HepG2 (cell line): Measurements from ENCODE around the gene INKA1. TPM values are rescaled to one million over a fixed set of nuclear protein-coding genes. Genes with fewer than 3 reads are reported as not detected.
A peak's percentile ranks its signal among the peaks of the same experiment; 100 is the strongest.

Experiments used
- ELF3 ChIP-seq: IDR thresholded peaks from 2 replicates; pipeline ENCODE4 v1.6.1; 2016; ENCODE audit warnings: missing genetic modification reagents, missing compliant biosample characterization
- FIP1L1 ChIP-seq: fragments of 200-400 bp; formaldehyde crosslinking; IDR thresholded peaks from 2 replicates; pipeline ENCODE4 v1.6.1; 2018; ENCODE audit warnings: low read depth, mild to moderate bottlenecking, low read length, moderate library complexity, borderline replicate concordance; ENCODE audit not compliant: insufficient read depth
- HMG20A ChIP-seq: IDR thresholded peaks from 2 replicates; pipeline ENCODE4 v1.6.1; 2016; ENCODE audit warnings: borderline replicate concordance
- HMGA1 ChIP-seq: sonication (generic); formaldehyde crosslinking; conservative IDR thresholded peaks from 2 replicates; pipeline ENCODE4 v1.4.0; 2020; ENCODE audit warnings: missing genetic modification reagents
- HNRNPLL ChIP-seq: fragments of 200-400 bp; formaldehyde crosslinking; IDR thresholded peaks from 2 replicates; pipeline ENCODE4 v1.6.1; 2017; ENCODE audit warnings: mild to moderate bottlenecking, low read depth, low read length; ENCODE audit not compliant: poor library complexity, severe bottlenecking
- IKZF4 ChIP-seq: sonication (generic); formaldehyde crosslinking; IDR thresholded peaks from 2 replicates; pipeline ENCODE4 v1.5.1; 2020; ENCODE audit warnings: borderline replicate concordance, mild to moderate bottlenecking, low read depth, missing genetic modification reagents; ENCODE audit errors: not compliant biosample characterization
- KDM2A ChIP-seq: sonication (generic); formaldehyde crosslinking; IDR thresholded peaks from 2 replicates; pipeline ENCODE4 v1.4.0; 2020; ENCODE audit warnings: low read depth, missing genetic modification reagents, borderline replicate concordance
- KLF13 ChIP-seq: sonication (generic); formaldehyde crosslinking; IDR thresholded peaks from 2 replicates; pipeline ENCODE4 v1.4.0; 2020; ENCODE audit warnings: mild to moderate bottlenecking, missing genetic modification reagents
- KLF6 ChIP-seq: IDR thresholded peaks from 2 replicates; pipeline ENCODE4 v1.8.0; 2016; ENCODE audit warnings: missing biosample characterization, missing genetic modification reagents
- MBNL3 ChIP-seq: fragments of 250-450 bp; sonication (Bioruptor Pico); conservative IDR thresholded peaks from 2 replicates; pipeline ENCODE4 v1.8.0; 2022; ENCODE audit warnings: mild to moderate bottlenecking, inconsistent platforms
- NFKB2 ChIP-seq: sonication (generic); formaldehyde crosslinking; IDR thresholded peaks from 2 replicates; pipeline ENCODE4 v1.4.0; 2020; ENCODE audit warnings: missing genetic modification reagents, borderline replicate concordance
- NFYB ChIP-seq: sonication (generic); formaldehyde crosslinking; IDR thresholded peaks from 2 replicates; pipeline ENCODE4 v1.4.0; 2020; ENCODE audit warnings: missing genetic modification reagents
- RAD21 ChIP-seq: fragments of 450-650 bp; formaldehyde crosslinking; IDR thresholded peaks from 2 replicates; pipeline ENCODE4 v1.5.0; 2020; ENCODE audit warnings: mild to moderate bottlenecking
- SNAPC2 ChIP-seq: sonication (generic); formaldehyde crosslinking; IDR thresholded peaks from 2 replicates; pipeline ENCODE4 v1.8.1; 2022; ENCODE audit warnings: mild to moderate bottlenecking, missing genetic modification reagents
- TSC22D2 ChIP-seq: sonication (generic); formaldehyde crosslinking; IDR thresholded peaks from 2 replicates; pipeline ENCODE4 v1.5.1; 2020; ENCODE audit warnings: missing genetic modification reagents, mild to moderate bottlenecking, borderline replicate concordance
- ZBTB38 ChIP-seq: sonication (generic); formaldehyde crosslinking; IDR thresholded peaks from 2 replicates; pipeline ENCODE4 v1.5.1; 2020; ENCODE audit warnings: mild to moderate bottlenecking, missing genetic modification reagents
- ZFP37 ChIP-seq: sonication (generic); formaldehyde crosslinking; IDR thresholded peaks from 2 replicates; pipeline ENCODE4 v1.4.0; 2020; ENCODE audit warnings: missing genetic modification reagents, borderline replicate concordance
- ZMYM3 ChIP-seq: sonication (generic); formaldehyde crosslinking; IDR thresholded peaks from 2 replicates; pipeline ENCODE4 v1.5.1; 2020; ENCODE audit warnings: mild to moderate bottlenecking, missing genetic modification reagents
- ZNF121 ChIP-seq: sonication (generic); formaldehyde crosslinking; IDR thresholded peaks from 2 replicates; pipeline ENCODE4 v1.5.0; 2020; ENCODE audit warnings: mild to moderate bottlenecking, missing genetic modification reagents
- ZNF230 ChIP-seq: sonication (generic); formaldehyde crosslinking; IDR thresholded peaks from 2 replicates; pipeline ENCODE4 v1.4.0; 2020; ENCODE audit warnings: mild to moderate bottlenecking, missing genetic modification reagents
- ZNF260 ChIP-seq: sonication (generic); formaldehyde crosslinking; IDR thresholded peaks from 2 replicates; pipeline ENCODE4 v1.4.0; 2020; ENCODE audit warnings: missing genetic modification reagents, low read depth, mild to moderate bottlenecking, borderline replicate concordance
- ZNF33B ChIP-seq: sonication (generic); formaldehyde crosslinking; IDR thresholded peaks from 2 replicates; pipeline ENCODE4 v1.5.1; 2020; ENCODE audit warnings: mild to moderate bottlenecking, missing genetic modification reagents
- ZNF367 ChIP-seq: sonication (generic); formaldehyde crosslinking; IDR thresholded peaks from 2 replicates; pipeline ENCODE4 v1.4.0; 2020; ENCODE audit warnings: missing genetic modification reagents, borderline replicate concordance
- ZNF446 ChIP-seq: sonication (generic); formaldehyde crosslinking; IDR thresholded peaks from 2 replicates; pipeline ENCODE4 v1.5.0; 2020; ENCODE audit warnings: mild to moderate bottlenecking, missing genetic modification reagents
- ZSCAN9 ChIP-seq: IDR thresholded peaks from 2 replicates; pipeline ENCODE4 v1.6.1; 2016; ENCODE audit warnings: borderline replicate concordance
- polyA plus RNA-seq, 8 experiments: library from polyadenylated mRNA; depleted of rRNA in 3 of 8; stranded (reverse) in 7 of 8; unstranded in 1 of 8; fragments of >200 nt; fragmentation: Illumina TruSeq in 4 of 8; extraction: Trizol in 4 of 8; gene quantifications; 2 replicates each; pipeline versions ENCODE4 v1.2.1 to v1.2.3, GENCODE V29; 2011 to 2016; ENCODE audit warnings: low read depth in 4 of 8, missing spikeins in 1 of 8, mixed read lengths in 1 of 8; ENCODE audit not compliant: insufficient read depth in 1 of 8
- total RNA-seq, 5 experiments: library from RNA; depleted of rRNA; stranded (reverse); fragments of >200 nt; fragmentation: Illumina TruSeq; extraction: Trizol; gene quantifications; 2 replicates each; pipeline ENCODE4 v1.2.3, GENCODE V29; 2016; ENCODE audit warnings: low read depth in 1 of 5
- TF ChIP-seq, protein P1 (sequence below): sonication (generic); formaldehyde crosslinking; IDR thresholded peaks from 2 replicates; pipeline ENCODE4 v1.8.0; 2022; ENCODE audit warnings: missing genetic modification reagents, mild to moderate bottlenecking, borderline replicate concordance
- TF ChIP-seq, protein P2 (sequence below): sonication (generic); formaldehyde crosslinking; IDR thresholded peaks from 2 replicates; pipeline ENCODE4 v1.4.0; 2020; ENCODE audit warnings: mild to moderate bottlenecking, missing genetic modification reagents, borderline replicate concordance
- TF ChIP-seq, protein P3 (sequence below): sonication (generic); formaldehyde crosslinking; IDR thresholded peaks from 2 replicates; pipeline ENCODE4 v1.8.0; 2022; ENCODE audit warnings: missing genetic modification reagents, mild to moderate bottlenecking, inconsistent platforms, borderline replicate concordance

INKA1 gene
- total and polyA plus RNA-seq, 2 of the 13 experiments (the other 11 are each of a cell fraction or from before 2014, with no cell fraction given), result 0.22 to 0.41 TPM

DNA sequence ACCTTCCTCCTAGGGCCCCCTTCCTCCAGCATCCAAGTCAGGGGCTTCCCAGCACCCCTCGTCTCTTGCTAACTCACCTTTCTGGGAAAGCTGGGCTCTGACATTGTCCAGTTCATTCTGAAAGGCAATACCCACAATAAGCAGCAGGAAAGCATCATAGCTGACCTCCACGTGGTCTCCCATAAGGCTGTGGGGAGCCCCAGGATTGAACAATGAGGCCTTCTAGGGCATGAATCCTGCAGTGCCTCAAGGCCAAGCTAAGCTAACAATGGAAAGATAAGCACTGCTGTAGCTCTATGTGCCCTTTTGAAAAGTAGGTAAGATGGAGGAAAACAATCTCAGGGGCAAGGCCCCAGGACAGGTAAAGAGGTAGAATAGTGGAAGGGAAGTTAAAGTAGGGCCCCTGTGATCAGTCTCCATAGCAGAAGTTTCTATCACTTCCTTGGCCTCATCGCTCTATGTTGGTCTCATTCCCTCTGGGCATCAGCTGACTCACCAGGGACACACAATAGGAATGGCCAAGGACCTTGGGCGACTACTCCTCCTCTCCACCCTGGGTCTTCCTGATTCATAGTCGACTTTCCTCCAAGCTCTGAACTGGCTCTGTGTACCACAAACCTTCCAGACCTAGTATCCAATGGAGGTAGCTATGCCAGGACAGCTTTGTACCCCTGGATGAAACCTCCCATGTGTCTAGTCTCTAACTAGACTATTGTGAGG, 41.6 kb downstream of the INKA1 start (continued):
- TF ChIP-seq ZMYM3 (CRISPR knock-in tag), result no peak
- no peak for TF ChIP-seq HMGA1 (CRISPR knock-in tag)
- no peak for TF ChIP-seq ZNF230 (CRISPR knock-in tag)
- no peak for TF ChIP-seq NFYB (CRISPR knock-in tag)
- TF ChIP-seq IKZF4 (CRISPR knock-in tag), result no peak
- TF ChIP-seq ZNF446 (CRISPR knock-in tag), result no peak
- TF ChIP-seq ZNF260 (CRISPR knock-in tag), result no peak
- TF ChIP-seq ZFP37 (CRISPR knock-in tag), result no peak
- TF ChIP-seq ZNF367 (CRISPR knock-in tag), result no peak
- TF ChIP-seq MBNL3, result no peak
- TF ChIP-seq HNRNPLL, result no peak
- no peak for TF ChIP-seq TSC22D2 (CRISPR knock-in tag)
- no peak for TF ChIP-seq ZBTB38 (CRISPR knock-in tag)
- TF ChIP-seq, protein P1, sequence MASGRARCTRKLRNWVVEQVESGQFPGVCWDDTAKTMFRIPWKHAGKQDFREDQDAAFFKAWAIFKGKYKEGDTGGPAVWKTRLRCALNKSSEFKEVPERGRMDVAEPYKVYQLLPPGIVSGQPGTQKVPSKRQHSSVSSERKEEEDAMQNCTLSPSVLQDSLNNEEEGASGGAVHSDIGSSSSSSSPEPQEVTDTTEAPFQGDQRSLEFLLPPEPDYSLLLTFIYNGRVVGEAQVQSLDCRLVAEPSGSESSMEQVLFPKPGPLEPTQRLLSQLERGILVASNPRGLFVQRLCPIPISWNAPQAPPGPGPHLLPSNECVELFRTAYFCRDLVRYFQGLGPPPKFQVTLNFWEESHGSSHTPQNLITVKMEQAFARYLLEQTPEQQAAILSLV (CRISPR knock-in tag), result no peak
- TF ChIP-seq KDM2A (CRISPR knock-in tag), result no peak
- no peak for TF ChIP-seq RAD21 (CRISPR knock-in tag)
- TF ChIP-seq KLF13 (CRISPR knock-in tag), result no peak
- no peak for TF ChIP-seq ZNF121 (CRISPR knock-in tag)
- TF ChIP-seq, protein P2, sequence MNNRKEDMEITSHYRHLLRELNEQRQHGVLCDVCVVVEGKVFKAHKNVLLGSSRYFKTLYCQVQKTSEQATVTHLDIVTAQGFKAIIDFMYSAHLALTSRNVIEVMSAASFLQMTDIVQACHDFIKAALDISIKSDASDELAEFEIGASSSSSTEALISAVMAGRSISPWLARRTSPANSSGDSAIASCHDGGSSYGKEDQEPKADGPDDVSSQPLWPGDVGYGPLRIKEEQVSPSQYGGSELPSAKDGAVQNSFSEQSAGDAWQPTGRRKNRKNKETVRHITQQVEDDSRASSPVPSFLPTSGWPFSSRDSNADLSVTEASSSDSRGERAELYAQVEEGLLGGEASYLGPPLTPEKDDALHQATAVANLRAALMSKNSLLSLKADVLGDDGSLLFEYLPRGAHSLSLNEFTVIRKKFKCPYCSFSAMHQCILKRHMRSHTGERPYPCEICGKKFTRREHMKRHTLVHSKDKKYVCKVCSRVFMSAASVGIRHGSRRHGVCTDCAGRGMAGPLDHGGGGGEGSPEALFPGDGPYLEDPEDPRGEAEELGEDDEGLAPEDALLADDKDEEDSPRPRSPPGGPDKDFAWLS (CRISPR knock-in tag), result no peak
- no peak for TF ChIP-seq NFKB2 (CRISPR knock-in tag)
- no peak for TF ChIP-seq FIP1L1
- no peak for TF ChIP-seq ZNF33B (CRISPR knock-in tag)
- TF ChIP-seq ELF3 (CRISPR knock-in tag), result peak; percentile 51; the same call in 1 of the 2 replicates
- TF ChIP-seq, protein P3, sequence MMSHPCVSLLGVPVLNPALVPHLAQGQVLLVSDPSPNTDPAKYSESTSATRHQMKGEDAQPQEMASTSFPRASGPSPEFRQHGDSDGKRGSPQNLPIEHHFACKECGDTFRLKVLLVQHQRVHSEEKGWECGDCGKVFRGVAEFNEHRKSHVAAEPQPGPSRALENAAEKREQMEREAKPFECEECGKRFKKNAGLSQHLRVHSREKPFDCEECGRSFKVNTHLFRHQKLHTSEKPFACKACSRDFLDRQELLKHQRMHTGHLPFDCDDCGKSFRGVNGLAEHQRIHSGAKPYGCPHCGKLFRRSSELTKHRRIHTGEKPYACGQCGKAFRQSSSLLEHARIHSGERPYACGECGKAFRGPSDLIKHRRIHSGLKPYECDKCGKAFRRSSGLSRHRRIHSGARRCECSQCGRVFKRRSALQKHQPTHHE (CRISPR knock-in tag), result no peak
- no peak for TF ChIP-seq KLF6 (CRISPR knock-in tag)
- TF ChIP-seq SNAPC2 (CRISPR knock-in tag), result no peak
- no peak; the same call in 1 of the 2 replicates for TF ChIP-seq ZSCAN9 (CRISPR knock-in tag)
- TF ChIP-seq HMG20A (CRISPR knock-in tag), result peak; percentile 33; the same call in 1 of the 2 replicates
